GM04504 (cell line): Measurements from ENCODE around the gene MAG.

Source experiments
- DNase-seq: peaks from one replicate; pipeline ENCODE4 v3.0.0-alpha.2; 2012; ENCODE audit warnings: low read depth

Gene MAG

DNA sequence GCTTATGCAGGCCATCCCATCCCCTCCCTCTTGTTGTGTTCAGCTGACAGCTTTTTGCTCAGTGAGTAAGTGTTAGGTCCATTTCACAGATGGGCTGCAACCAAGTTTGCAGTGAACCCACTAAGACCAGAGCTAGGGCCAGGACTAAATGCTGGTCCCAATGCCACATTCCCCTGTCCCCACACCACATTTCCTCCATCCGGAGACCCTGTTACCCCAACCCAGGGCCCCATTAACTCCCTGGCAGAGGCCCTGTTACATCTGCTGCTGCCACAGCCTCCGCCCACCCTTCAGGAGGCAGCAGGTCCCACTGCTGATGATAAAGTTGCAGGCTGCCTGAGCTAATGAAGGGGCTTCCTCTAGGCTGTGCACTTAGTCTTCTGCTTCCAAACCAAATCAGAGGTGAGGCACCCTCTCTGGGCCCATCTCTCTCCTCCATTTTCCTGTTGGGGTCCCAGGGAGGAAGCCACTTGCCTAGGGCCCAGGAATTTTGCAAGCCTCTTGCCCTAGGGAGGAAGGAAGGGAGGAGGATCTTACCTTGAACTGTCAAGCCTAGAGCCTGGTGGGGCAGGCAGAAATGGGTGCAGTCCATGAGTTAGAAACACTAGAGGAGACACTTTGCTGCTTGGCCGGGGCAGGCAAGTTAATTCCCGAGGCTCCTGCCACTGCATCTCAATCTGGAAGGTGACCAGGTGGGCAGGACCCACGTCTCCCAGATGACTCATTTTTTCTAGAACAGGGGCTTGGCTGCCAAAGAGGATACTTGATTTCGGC, 26.6 kb upstream of the MAG start:
- DNase-seq: no peak

DNA sequence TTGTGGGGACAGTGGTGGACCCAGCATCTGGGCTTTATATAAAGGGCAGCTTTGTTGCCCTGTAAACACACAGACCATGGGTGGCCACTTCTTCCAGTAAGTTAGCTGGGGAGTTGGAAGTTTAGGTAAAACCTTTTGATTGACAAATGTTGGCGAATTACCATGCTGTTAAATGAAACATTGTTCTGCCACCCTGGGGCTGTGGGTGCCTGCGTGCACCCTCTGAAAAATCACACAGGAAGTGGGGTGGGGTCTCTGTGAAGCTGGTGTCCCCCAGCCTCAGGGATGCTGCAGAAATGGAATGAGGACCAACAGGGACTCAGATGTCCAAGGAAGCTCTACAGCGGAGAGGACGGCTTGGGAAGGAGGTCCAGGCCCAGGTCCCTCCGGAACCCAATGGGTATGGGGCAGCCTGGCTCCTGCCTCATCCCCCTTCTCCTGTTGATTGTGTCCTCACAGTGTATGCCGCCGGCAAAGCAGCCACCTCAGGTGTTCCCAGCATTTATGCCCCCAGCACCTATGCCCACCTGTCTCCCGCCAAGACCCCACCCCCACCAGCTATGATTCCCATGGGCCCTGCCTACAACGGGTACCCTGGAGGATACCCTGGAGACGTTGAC, 26.0 kb upstream of the MAG start:
- no peak for DNase-seq

DNA sequence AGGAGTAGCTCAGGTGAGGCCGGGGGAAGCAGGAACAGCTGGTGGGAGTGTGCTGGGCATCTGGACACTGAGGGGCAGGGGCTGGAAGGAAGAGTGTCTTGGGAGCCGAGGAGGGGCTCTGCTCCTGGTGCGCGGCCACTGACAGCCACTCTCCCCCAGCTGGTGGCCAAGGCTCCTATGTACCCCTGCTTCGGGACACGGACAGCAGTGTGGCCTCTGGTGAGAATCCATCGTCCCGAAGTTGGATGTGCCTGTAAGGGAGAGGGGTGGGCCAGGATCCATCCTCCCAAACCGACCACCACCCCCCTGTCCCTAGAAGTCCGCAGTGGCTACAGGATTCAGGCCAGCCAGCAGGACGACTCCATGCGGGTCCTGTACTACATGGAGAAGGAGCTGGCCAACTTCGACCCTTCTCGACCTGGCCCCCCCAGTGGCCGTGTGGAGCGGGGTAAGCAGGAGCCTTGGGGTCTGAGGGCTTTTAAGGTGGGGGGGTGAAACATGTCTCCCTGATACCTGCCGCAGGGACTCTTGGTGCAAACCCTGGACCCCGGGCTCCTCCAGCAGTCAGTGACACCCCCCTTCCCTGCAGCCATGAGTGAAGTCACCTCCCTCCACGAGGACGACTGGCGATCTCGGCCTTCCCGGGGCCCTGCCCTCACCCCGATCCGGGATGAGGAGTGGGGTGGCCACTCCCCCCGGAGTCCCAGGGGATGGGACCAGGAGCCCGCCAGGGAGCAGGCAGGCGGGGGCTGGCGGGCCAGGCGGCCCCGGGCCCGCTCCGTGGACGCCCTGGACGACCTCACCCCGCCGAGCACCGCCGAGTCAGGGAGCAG, 25.2 kb upstream of the MAG start:
- DNase-seq: no peak

GRCh38 chr19:35267353-35267817, 24.6 kb upstream of the MAG start:
- no peak for DNase-seq

DNA sequence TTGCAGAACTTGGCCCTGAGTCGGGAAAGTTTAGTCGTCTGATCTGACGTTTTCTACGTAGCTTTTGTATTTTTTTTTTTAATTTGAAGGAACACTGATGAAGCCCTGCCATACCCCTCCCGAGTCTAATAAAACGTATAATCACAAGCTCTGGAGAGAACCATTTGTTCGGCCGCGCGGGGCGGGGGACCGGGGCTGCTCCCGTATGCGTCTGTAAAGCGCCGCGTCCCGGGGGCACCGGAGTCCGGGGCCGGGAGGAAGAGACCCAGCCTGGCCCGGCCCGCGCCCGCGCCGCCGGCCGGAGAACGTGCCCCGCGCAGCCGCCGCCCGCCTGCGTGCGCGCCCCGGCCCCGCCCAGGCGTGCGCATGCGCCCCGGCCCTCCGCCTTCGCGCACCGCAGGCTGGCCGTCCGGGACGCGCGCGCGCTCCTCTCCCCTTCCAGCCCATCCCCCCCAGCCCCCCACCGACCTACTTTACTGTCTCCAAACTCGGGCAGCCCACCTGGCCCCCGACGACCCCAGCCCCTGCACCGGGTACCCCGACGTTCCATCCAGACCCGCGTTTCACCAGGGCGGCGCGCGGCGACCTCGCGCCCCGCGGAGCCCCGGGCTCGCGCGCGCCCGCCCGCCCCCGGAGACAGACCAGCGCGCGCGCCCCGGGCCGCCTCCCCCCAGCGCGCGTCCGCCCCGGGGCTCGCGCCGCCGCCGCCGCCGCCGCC, 24.0 kb upstream of the MAG start:
- peak; percentile 47 for DNase-seq

- DNase-seq: peak; percentile 33
These were observed 23.2 kb upstream of the MAG start, which contains the start of gene USF2 for GRCh38 chr19:35268536-35269437. Gene USF2 (plus strand): TSS chr19:35268962. CDS start chr19:35269102, 140 bp downstream.

- DNase-seq: peak; percentile 44
These were observed 22.4 kb upstream of the MAG start for GRCh38 chr19:35269438-35270117.

DNA sequence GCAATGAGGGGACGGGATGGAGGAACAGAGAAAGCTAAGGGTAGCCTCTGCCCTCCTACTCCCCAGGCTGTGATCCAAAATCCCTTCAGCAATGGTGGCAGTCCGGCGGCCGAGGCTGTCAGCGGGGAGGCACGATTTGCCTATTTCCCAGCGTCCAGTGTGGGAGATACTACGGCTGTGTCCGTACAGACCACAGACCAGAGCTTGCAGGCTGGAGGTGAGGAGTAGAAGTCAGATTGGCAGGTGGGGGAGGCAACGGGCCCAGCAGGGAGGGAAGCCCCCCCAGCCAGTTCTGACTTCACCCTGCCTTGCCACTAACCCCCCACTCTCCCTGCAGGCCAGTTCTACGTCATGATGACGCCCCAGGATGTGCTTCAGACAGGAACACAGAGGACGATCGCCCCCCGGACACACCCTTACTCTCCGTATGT, 21.6 kb upstream of the MAG start:
- no peak for DNase-seq

- no peak for DNase-seq
These were observed 20.4 kb upstream of the MAG start for GRCh38 chr19:35271546-35271945.

- no peak for DNase-seq
These were observed 19.7 kb upstream of the MAG start for GRCh38 chr19:35272122-35272719.

GRCh38 chr19:35272954-35273649, 18.9 kb upstream of the MAG start:
- DNase-seq: no peak

DNA sequence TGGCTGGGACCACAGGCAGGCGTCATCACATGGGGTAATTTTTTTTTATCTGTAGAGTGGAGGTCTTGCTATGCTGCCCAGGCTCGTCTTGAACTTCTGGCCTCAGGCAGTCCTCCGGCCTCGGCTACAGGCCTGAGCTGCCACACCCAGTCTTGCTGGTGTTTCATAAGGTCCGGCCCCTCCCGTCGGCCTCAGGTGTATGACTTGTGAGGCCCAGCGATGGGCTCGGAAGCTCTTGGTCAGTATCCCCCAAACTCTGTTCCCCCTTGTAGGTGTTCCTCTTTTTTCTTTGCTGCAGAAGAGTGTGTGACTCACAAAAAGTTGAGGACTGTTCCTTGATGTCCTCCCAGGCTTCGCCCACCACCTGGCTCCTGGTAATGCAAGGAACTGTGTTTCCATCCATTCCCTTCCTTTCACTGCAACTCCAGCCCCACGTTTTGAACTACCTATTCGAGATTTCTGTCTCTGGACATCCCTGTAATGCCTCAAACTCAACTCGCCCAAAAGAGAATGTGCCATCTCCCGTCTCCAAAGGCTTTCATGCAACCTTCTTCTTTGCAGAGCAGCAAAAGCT, 18.2 kb upstream of the MAG start:
- DNase-seq: no peak

- DNase-seq: no peak
These were observed 17.6 kb upstream of the MAG start for GRCh38 chr19:35274323-35274722.

DNA sequence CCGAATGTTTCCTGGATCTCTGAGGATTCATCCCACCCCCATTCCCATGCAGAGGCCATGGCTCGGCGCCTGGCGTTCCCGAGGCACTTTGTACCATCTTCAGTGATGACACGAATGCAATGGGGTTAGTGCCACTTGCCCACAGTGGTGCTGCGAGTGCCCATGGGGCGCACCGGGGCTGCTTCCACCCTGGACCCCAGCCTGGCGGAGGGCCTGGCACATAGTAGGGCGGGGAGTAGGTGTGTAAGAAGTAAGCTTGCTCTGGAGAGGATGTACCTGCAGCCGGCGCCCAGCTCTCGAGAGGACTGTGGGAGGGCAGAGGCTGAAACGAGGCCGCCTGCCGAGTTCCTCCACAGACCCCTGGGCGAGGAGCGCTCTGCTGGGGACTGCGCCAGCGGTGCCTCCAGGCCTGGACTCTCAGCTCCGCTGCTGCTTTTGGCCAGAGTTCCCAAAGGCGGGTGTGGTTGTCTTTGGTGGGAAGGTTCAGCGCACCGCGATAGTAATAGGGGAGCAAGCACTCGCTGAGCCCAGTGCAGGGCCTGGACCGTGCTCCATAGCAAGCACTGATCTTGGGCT, 15.2 kb upstream of the MAG start:
- DNase-seq: no peak

DNA sequence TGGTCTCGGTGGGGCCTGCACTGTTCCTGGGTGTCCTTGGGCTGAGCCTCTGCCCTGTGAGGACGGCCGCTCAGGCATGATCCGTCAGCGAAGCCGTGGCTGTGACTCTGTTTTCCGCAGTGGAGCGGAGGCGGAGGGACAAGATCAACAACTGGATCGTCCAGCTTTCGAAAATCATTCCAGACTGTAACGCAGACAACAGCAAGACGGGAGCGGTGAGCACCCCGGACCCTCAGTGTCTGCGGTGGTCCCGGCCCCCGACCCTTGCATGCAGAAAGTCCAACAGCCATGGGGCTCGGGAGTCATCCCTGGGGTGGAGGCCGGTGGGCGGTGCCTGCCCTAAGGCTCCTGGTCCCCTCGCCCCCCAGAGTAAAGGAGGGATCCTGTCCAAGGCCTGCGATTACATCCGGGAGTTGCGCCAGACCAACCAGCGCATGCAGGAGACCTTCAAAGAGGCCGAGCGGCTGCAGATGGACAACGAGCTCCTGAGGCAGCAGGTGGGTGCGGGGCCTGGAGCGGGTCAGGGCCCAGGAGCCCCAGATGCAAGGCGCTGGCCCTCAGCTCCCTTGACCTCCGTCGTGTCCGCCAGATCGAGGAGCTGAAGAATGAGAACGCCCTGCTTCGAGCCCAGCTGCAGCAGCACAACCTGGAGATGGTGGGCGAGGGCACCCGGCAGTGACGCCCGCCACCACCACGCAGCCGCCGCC, 13.2 kb upstream of the MAG start:
- DNase-seq: no peak

GRCh38 chr19:35279374-35279773, 12.6 kb upstream of the MAG start:
- DNase-seq: no peak

DNA sequence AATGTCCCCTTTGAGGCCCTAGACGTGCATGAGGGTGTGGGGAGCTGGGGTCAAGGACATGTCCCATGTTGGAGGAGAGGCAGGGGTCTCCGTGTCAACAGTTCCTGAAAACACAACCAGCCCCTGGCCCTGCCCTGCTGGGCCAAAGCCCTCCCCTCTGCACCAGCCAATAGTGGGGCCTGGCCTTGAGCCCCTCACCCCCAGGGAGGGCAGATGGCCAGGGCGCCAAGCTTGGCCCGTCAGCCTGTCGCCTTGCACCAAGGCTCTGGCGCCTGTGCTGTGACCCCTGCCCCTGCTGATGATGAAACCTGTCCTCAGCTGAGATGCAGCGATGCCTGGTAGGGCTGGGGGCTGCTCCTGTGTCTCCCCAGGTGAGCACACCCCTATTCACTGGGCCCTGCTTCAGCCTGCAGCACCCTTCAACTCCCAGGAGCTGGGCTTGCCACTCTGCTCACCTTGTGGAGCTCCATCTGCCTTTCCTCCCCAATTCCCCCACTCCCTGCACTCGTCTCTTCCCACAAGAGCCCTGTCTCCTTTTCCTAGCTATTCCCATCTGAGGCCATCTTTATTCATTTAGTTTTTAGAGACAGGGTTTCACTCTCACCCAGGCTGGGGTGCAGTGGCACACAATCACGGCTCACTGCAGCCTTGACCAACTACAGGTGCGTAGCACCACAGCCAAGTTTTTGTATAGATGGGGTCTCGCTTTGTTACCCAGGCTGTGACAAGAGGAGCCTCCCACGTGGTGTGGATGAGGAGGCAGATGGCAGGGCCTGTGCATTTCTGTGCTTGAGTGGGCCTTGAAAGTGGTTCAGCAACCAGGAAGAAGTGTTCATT, 11.8 kb upstream of the MAG start:
- DNase-seq: no peak
